NCI-H1092 treated with DMSO at 0.1 percent for 48 hours (cell line): ENCODE measurements around the gene PTPRM.

Source experiments
- DNase-seq: peaks from one replicate; lab custom pipeline; 2025; lab: John Stamatoyannopoulos, UW

Gene PTPRM

GRCh38 chr18:8396254-8396653, 829.1 kb downstream of the PTPRM start:
- DNase-seq = no peak

- DNase-seq = no peak
Measured at GRCh38 chr18:8397034-8397433, 829.9 kb downstream of the PTPRM start.

DNA sequence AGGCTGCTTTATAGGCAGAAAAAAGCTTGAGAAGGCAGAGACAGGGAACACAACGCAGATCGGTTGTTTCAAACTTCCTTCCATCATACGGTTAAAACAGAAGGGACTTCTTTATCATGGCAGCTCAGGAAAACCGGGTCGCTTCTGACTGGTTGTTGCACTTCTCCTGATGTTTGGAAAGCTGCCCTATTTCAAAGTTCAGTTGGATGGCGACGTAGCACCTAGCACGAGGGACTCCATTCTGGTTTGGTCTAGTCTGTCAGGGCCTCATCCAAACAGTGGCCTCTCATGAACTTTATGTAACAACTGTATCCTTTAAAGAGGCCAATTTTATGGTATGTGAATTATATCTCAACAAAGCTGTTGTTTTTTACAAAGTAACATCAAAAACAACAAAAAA, 832.0 kb downstream of the PTPRM start:
- DNase-seq = no peak

- DNase-seq = no peak
Measured at GRCh38 chr18:8400193-8400752, 833.2 kb downstream of the PTPRM start.

DNA sequence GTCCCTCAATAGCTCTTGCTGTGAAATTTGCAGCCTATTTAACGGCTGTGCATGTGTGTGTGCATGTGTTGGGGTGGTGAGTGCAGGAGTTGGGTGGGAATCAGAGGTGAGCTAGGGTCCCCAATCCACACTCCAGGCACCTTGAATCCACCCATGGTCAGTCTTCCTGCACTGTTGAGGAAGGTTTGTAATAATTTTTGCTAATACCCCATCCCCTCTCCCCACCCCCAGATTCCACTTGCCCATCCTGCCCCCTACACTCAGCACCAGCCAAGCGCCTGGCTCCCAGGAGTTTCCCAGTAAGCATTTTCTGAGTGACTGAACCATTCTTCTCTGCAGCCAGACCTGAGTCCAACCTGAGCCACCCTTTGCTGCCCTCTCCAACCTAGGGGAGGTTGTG, 833.7 kb downstream of the PTPRM start:
- no peak for DNase-seq

- no peak for DNase-seq
Measured at GRCh38 chr18:8401606-8402005, 834.5 kb downstream of the PTPRM start.

- DNase-seq = no peak
Measured at GRCh38 chr18:8402237-8402636, 835.1 kb downstream of the PTPRM start.

DNA sequence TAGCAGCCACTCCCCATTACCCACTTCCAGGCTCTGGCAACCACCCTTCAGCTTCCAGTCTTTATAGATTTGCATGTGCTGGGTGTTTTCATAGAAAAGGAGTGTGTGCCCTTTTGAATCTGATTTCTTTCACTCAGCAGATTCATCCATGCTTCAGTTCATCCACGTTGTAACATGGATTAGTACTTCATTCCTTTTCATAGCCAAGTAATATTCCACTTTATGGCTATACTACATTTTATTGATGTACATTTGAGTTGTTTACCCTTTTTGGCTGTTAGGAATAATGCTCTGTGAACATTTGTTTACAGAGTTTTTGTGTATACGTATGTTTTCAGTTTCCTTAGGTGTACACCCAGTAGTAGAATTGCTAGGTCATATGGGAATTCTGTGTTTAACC, 836.6 kb downstream of the PTPRM start:
- no peak for DNase-seq

GRCh38 chr18:8406186-8406867, 839.2 kb downstream of the PTPRM start:
- no peak for DNase-seq

DNA sequence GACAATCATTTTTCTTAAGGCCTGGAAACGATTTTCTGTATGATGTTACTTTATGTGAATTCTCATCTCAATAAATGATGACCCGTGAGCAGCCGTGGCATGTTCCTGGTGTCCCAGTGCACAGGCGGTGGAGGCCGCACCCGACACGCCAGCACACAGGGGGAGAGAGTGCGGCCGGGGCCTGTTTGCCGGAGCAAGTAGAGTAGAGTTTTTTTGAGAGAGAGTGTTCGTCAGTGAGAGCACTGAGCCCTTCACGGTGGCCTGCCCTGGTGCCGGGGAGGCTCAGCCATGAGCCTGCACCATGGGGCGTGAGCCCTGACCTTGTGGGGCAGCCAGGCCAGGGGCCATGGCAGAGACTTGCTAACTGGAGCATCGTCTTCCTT, 839.7 kb downstream of the PTPRM start:
- no peak for DNase-seq

DNA sequence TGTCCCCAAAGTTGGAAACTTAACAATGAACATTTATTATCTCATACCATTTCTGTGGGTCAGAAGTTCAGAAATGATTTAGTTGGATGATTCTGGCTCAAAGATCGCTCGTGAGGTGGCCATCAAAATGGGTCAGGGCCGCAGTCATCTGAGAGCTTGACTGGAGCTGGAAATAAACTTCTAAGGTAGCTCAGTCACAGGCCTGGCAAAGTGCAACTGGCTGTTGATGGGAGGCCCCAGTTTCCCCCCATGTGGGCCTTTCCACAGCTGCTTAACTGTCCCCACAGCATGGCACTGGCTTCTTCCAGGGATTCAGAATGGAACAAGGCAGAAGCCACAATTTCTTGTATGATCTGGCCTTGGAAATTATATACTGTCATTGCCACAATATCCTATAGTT, 842.0 kb downstream of the PTPRM start:
- no peak for DNase-seq

DNA sequence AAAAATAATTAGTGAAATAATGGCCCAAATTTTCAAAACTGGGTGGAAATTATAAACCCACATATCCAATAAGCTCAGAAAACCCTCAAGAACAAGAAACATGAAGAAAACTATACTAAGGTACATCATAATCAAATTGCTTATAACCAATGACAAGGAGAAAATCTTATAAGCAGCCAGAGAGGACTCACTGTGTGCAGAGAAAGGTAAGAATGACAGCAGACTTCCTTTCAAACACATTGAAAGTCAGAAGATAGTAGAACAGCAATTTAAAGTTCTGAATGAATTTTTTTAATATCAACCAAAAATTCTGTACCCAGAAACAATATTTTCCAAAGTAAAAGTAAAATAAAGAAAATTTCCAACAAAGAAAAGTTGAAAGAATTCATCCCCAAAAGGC, 844.4 kb downstream of the PTPRM start:
- no peak for DNase-seq

DNA sequence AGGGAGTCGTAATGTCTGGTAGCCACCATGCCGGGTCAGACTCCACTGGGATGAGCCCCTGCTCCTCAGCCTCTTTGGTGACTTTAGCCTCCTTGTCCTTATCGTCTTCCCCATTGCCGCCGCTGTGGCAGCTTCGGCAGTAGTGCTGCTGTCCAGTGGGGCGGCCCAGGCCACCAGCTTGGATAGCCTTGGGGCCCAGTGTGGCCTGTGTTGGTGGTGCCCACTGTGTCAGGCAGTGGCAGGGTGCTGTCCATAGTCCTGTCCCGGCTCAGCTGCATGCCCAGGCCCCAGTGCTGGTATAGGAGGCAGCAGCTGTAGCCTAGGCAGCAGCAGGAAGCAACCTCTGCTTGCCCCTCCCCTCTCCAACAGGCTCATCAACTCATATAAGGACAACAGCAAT, 845.0 kb downstream of the PTPRM start:
- no peak for DNase-seq

DNA sequence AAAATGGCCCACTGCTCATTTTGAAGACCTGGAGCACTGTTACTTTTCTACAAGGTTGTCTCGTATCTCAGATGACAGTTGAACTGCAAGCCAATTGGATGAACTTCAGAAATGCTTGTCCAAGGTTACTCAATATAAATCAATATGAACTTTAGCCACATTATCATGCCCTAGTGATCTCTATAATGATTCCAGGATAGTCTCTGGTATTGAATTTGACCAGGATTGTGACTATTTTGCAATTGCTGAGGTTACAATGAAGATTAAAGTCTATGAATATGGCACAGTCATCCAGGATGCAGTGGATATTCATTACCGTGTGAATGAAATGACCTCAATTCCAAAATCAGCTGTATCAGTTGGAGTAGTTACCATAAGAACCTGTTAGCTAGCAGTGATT, 846.1 kb downstream of the PTPRM start:
- no peak for DNase-seq

DNA sequence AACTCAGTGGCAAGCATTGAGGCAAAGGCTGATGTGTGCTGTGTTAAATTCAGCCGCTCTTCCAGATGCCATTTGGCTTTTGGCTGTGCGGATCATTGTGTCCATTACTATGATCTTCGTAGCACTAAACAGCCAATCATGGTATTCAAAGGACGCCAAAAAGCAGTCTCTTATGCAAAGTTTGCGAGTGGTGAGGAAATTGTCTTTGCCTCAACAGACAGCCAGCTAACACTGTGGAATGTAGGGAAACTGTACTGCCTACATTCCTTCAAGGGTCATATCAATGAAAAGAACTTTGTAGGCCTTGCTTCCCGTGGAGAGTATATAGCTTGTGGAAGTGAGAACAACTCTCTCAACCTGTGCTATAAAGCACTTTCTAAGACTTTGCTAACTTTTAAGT, 846.6 kb downstream of the PTPRM start:
- no peak for DNase-seq

- no peak for DNase-seq
Measured at GRCh38 chr18:8416212-8417019, 849.3 kb downstream of the PTPRM start.

- no peak for DNase-seq
Measured at GRCh38 chr18:8422391-8422790, 855.3 kb downstream of the PTPRM start.

GRCh38 chr18:8423051-8423557, 856.0 kb downstream of the PTPRM start:
- no peak for DNase-seq

DNA sequence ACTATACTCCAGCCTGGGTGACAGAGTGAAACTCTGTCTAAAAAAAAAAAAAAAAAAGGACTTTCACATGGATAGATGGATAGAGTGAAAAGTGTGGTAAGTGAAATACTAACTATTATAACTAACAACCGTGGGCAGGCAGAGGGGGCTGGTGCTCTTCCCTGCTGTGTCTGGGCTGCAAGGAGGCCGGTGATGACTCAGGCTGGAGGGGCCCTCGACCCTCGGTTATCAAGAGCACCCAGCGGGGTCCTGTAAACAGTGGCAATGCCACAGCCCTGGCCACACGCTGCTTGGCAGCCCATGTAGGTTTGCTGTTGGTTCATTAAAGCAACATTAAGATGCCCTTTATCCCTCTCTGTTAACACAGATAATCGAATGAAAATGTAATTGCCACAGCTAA, 857.4 kb downstream of the PTPRM start:
- DNase-seq = no peak

- no peak for DNase-seq
Measured at GRCh38 chr18:8424917-8425725, 858.0 kb downstream of the PTPRM start.

- no peak for DNase-seq
Measured at GRCh38 chr18:8426401-8426800, 859.3 kb downstream of the PTPRM start.

DNA sequence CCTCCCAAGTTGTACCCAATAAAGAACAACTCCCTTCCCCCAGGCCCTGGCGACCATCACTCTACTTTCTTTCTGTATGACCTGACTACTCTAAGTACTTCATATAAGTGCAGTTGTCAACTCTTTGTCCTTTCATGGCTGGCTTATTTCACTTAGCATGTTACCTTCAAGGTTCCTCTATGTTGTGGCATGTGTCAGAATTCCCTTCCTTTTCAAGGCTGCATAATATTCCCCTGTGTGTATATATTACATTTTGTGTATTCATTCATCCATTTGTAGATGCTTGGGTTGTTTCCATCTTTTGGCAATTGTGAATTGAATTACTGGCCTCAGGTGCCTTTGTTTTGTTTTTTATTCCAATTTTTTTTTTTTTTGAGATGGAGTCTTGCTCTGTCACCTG, 860.2 kb downstream of the PTPRM start:
- DNase-seq = no peak
